ENCODE results near the gene RFC3. TPM values are rescaled to one million over a fixed set of nuclear protein-coding genes. Genes with fewer than 3 reads are reported as not detected.

Gene RFC3
- total RNA-seq, 4 donors from 2014 or later = 4.4 to 18.0 (median 13.0) TPM

DNA sequence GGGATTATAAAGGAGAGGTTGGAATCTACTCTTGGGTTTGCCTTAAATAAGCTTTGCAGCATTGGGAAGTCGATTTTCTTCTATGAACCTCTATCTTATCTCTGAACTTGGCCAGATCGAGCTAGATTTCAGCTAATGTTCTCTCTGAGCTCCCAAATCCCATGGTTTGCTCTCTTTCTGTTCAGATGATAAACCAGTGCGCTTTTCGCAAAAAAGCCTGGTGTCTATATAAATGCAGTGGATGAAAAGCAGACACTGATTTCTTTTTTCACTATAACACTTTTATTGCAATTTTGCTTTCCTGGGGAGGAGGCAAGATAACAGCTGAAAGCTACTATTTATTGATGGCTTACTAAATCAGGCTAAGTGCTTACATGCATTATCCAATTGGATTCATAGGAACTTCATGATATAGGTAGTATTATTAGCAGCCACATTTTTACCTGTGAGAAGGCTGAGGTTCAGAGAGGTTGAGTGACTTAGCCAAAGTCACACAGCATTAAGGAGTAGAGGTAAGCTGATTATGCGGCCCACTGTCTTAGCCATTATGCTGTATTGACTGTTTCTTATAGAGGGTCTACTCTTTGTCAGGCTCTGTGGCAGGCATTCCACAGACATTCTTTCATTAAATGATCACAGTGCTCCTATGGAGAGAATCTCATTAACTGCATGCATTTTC, 58.9 kb downstream of the RFC3 start:
- no peak overlapping the region for H3K27ac ChIP-seq
- intact Hi-C loops (cut with DNase I) = no loop called here
- H3K4me3 ChIP-seq = no peak overlapping the region
- no peaks in the 10 kb centered on the region for H3K36me3 ChIP-seq
- DNase-seq = no peak
- no peaks in the 10 kb centered on the region for H3K9me3 ChIP-seq
- WGBS, 2 donors = 86 to 91% methylated on average over 5 of the region's 5 CpGs
- no peaks in the 10 kb centered on the region for H3K4me1 ChIP-seq
- H3K27me3 ChIP-seq = no peaks in the 10 kb centered on the region
- TF ChIP-seq, protein P1, sequence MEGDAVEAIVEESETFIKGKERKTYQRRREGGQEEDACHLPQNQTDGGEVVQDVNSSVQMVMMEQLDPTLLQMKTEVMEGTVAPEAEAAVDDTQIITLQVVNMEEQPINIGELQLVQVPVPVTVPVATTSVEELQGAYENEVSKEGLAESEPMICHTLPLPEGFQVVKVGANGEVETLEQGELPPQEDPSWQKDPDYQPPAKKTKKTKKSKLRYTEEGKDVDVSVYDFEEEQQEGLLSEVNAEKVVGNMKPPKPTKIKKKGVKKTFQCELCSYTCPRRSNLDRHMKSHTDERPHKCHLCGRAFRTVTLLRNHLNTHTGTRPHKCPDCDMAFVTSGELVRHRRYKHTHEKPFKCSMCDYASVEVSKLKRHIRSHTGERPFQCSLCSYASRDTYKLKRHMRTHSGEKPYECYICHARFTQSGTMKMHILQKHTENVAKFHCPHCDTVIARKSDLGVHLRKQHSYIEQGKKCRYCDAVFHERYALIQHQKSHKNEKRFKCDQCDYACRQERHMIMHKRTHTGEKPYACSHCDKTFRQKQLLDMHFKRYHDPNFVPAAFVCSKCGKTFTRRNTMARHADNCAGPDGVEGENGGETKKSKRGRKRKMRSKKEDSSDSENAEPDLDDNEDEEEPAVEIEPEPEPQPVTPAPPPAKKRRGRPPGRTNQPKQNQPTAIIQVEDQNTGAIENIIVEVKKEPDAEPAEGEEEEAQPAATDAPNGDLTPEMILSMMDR (IDR thresholded peaks at IDR 0.05) = no peak
- TF ChIP-seq POLR2A (IDR thresholded peaks at IDR 0.05) = no peak

DNA sequence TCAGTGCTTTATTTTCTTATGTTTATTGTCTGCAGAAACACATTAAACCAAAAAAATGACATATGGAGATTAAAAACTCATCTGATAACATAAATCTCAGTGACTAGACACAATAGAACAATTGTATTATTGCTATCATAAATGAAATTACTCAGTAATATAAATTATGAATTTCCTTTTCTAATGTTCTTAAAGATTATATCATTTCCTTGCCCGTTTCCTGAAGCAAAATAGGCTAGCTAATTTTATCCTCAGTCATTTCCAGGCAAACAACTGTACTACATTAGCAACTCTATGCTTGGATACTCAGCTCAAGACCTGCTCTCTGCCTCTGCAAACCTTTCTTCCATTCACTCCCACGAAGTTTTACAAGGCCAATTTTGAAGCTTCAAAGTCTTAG, 61.2 kb downstream of the RFC3 start:
- 53 to 65% methylated on average over 2 of the region's 2 CpGs for WGBS, 2 donors
- no peak for TF ChIP-seq POLR2A (IDR thresholded peaks at IDR 0.05)
- TF ChIP-seq, protein P1 (IDR thresholded peaks at IDR 0.05) = no peak
- intact Hi-C loops (cut with DNase I) = no loop called here

DNA sequence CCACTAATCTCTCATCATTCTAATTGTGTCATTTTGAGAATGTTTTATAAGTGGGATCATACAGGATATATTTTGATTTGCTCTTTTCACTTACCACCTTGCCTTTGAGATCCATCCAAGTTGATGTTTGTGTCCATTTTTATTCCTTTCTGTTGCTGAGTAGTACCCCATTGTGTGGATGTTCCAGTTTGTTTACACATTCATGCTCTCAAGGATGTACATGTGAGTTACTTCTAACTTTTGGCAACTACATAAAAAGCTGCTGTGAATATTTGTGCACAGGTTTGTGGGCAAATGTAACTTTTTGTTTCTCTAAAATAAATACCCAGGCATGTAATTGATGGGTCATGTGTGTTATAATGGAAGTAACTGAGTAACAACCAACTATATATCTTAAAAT, 64.9 kb downstream of the RFC3 start:
- Histone ChIP-seq H3K4me3 (no peak overlapping the region), H3K4me1 (no peaks in the 10 kb centered on the region), H3K36me3 (no peaks in the 10 kb centered on the region), H3K27me3 (no peaks in the 10 kb centered on the region), H3K9me3 (no peaks in the 10 kb centered on the region), H3K27ac (no peak overlapping the region)
- intact Hi-C loops (cut with DNase I) = no loop called here
- TF ChIP-seq, protein P1 (IDR thresholded peaks at IDR 0.05) = no peak
- TF ChIP-seq POLR2A (IDR thresholded peaks at IDR 0.05) = no peak
- DNase-seq = no peak

More for the DNA sequence above, 61.2 kb downstream of the RFC3 start:
- no peaks in the 10 kb centered on the region for H3K9me3 ChIP-seq
- no peaks in the 10 kb centered on the region for H3K27me3 ChIP-seq
- no peaks in the 10 kb centered on the region for H3K4me1 ChIP-seq
- H3K4me3 ChIP-seq = no peak overlapping the region
- DNase-seq = no peak
- no peaks in the 10 kb centered on the region for H3K36me3 ChIP-seq
- no peak overlapping the region for H3K27ac ChIP-seq

DNA sequence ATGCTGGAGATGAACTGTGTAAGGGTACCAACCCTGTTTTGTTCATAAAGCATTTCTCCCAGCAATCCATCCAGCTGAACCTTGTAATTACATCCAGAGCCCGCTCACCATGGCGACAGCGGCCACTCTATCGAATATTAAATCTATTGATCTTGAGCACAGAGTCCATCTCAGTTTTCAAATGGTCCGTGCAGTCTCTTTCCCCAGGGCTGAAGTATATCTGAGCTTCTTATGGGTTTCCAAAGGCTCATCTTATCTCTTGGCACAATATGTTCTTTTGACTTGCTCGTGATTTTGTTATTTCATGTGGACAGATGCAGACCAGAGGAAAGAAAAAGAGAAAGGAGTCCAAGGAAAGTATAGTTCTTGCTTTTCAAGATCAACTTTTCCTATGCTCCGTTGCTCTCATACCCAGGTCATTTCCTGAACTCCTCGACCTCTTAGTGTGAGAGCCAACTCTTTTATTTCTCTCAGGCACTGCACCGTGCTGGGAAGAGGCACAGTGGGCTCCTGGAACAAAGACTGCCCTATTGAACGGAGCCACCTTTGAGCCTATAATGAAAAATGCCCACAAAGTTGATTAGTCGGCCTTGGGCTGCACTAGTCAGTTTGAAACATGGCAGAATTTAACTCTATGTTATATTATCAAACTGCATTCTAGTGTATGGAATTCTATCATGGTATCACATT, 66.7 kb downstream of the RFC3 start:
- DNase-seq = no peak
- intact Hi-C loops (cut with DNase I) = no loop called here
- H3K27ac ChIP-seq = no peak overlapping the region
- 86 to 87% methylated on average over 11 of the region's 11 CpGs for WGBS, 2 donors
- no peaks in the 10 kb centered on the region for H3K36me3 ChIP-seq
- no peaks in the 10 kb centered on the region for H3K27me3 ChIP-seq
- no peaks in the 10 kb centered on the region for H3K4me1 ChIP-seq
- TF ChIP-seq, protein P1 (IDR thresholded peaks at IDR 0.05) = no peak
- H3K9me3 ChIP-seq = no peaks in the 10 kb centered on the region
- H3K4me3 ChIP-seq = no peak overlapping the region

Small RNA genes lying within 50 kb of the gene (small RNA-seq; reads per million reads assigned to genes)
- 0 reads per million in 4 donors for gene RNU5A-4P
